HG03571 (cell line): ENCODE data around the gene NOTCH4.
"Not testable (repeated sequence)": the region's sequence is repeated elsewhere in the genome, so short reads cannot be mapped to it uniquely, and the experiment has no call there.

Experiments used
- ATAC-seq: cut with Tn5 transposase; IDR thresholded peaks from one replicate; pipeline ENCODE4 v1.9.1; 2021; ENCODE audit not compliant: unreplicated experiment

NOTCH4 gene

GRCh38 chr6:32220021-32220420 is 3.8 kb downstream of the NOTCH4 start:
- ATAC-seq, result no peak

- no peak for ATAC-seq
Observed at GRCh38 chr6:32218167-32218566, 5.7 kb downstream of the NOTCH4 start.

GRCh38 chr6:32216998-32217397 is 6.9 kb downstream of the NOTCH4 start:
- no peak for ATAC-seq

GRCh38 chr6:32216285-32216684 is 7.6 kb downstream of the NOTCH4 start:
- no peak for ATAC-seq

- ATAC-seq, result no peak
Observed at GRCh38 chr6:32215617-32216016, 8.2 kb downstream of the NOTCH4 start.

GRCh38 chr6:32214126-32214525 is 9.7 kb downstream of the NOTCH4 start:
- no peak for ATAC-seq

DNA sequence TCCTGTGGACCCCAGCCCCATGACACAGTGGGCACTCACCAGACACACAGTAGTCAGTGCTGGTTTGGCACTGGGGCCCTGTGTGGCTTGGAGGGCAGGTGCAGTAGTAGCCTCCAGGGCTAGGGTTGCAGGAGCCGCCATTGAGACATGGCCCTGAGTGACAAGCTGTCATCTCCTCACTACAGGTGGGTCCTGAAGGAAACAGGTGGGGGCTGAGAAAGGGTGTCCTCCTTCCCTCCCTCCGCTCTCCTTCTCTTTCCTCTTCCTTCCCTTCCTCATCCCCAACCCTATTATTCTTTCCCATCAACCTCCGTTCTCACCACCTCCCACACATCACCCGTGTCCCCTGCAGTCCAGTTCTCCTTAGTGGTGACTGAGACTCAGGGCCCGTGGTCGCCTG is 10.2 kb downstream of the NOTCH4 start:
- no peak for ATAC-seq

DNA sequence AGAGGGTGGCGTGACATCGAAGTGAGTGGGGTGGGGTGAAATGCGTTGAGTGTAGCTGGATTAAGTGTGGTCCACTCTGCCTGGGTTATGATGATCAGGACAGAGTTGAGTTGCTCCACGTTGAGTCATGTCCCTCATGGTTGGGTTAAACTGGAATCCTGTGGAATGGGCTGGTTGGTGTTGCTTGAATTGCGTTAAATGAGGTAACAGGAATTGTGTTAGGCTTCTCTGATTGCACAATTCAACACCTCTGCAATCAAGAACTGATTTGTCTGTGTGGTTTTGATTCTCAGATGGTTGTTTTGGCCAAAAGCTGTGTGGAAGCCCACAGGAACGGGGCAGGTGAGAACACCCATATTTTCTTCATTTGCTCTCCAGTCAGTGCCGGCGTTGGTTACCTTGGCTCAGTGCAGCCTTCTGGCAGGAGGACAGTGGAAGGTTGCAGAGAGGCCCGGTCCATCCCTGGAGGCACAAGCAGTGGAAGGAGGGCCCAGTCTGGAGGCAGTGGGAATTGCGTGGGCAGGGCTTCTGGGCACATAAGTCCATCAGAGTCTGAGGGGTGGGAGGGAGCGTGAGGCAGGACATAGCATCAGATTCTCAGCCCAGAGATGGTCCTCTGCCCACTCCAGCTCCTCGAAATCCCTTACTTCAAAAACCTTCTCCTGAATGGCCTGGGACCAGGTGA is 11.6 kb downstream of the NOTCH4 start:
- no peak for ATAC-seq

DNA sequence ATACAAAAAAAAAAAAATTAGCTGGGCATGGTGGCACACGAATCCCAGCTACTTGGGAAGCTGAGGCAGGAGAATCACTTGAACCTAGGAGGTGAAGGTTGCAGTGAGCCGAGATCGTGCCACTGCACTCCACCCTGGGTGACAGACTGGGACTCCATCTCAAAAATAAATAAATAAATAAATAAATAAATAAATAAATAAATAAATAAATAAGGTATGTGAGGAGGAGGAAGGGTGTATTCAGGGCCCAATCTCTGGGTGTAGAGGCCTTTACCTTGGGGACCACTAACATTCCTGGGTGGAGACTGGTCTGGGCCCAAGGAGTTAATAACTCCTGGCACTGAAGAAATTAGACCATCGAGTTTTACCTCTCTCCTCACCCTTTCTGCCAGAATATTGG is 12.4 kb downstream of the NOTCH4 start:
- not testable (repeated sequence) for ATAC-seq

DNA sequence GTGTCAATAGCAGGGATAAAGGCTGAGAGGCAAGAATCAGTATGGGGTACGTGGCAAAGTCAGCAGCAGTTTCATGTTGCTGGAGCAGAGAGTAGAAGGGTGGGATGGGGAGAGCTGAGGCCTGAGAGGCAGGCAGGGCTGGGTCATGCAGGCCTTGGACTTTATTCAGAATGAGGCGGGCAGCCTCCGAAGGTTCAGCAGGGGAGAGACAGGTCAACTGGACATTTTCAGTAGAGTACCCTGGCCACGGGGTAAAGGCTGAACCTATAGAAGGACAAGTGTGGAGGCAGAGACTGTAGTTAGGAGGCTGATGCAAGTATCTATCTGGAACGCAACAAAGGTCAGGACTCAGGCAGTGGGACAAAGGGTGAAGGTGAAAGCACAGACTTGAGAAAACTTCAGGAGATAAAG is 13.7 kb downstream of the NOTCH4 start:
- ATAC-seq, result no peak

GRCh38 chr6:32208996-32209395 is 14.9 kb downstream of the NOTCH4 start:
- ATAC-seq, result no peak

GRCh38 chr6:32204268-32204715 is 19.6 kb downstream of the NOTCH4 start:
- ATAC-seq, result no peak

DNA sequence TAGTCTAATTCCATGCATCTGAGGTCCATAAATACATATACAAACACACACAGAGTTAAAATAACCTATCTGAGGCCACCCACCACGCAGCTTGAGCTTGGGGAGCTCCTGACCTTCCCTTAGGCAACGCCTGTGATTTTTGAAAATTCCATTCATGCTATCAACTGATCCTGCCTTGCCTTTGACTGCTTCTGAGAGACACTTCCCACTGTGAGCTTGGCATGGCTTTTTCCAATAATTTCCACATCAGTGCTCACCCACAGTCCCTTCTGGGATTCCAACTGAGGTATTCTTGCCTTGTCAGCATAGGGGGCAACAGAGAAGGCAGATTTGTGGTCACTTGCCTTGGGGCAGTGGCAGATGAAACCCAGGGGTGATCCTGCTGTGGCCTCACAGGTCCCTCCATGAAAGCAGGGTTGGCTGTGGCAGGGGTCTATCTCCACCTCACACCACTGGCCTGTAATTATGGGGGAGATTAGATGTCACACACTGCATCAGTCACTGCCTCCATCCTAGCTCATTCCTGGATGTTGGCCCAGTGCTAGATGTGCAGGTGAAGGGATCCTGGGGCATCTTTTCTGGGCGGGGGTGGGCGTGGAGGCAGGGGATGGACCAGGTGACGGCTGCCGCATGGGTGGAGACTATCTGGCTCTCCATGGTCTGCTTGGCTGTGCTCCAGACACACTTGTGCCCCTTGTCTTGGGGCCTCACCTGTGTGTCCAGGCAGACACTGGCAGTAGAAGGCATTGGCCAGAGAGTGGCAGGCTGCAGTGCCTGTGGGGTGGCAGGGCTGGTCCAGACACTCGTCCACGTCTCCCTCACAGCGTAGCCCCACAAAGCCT is 20.2 kb downstream of the NOTCH4 start:
- ATAC-seq, result no peak

DNA sequence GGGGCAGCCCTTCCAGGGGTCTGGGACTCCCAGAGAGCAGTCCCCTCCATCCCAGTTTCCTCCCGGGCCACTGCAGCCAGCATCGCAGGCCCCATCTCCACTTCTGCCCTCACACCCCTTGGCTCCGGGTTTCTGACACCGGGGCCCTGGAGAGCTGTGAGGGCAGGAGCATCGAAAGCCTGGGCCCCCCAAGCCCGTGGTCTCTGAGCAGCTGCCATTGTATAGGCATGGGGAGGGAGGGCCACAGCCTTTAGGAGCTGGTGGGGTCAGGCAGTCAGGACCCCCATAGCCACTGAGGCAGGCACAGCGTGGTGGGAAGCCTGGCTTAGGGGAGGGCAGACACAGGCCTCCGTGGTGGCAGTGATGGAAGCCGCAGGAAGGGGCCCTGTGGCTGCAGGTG is 21.7 kb downstream of the NOTCH4 start:
- ATAC-seq, result no peak

- no peak for ATAC-seq
Observed at GRCh38 chr6:32200711-32201475, 23.0 kb downstream of the NOTCH4 start.

DNA sequence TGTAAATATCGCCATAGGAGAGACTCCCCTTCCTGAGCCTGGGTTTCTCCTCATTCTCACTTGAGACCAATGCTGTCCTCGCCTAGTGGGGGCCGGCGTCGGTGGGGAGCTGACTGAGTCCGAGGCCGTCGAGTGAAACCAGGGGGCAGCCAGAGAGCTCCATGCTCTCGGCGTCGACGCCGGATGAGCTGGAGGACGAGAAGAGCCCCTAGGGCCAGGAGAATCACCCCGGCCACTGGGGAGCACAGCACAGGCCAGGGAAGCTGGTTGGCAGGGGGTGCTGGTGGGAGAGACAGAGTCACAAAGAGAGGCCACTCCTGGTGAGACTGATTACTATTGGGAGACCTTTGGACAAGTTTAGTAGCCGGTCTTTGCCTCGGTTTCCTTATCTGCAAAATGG is 25.0 kb downstream of the NOTCH4 start:
- no peak for ATAC-seq

- no peak for ATAC-seq
Observed at GRCh38 chr6:32198345-32198696, 25.5 kb downstream of the NOTCH4 start.

DNA sequence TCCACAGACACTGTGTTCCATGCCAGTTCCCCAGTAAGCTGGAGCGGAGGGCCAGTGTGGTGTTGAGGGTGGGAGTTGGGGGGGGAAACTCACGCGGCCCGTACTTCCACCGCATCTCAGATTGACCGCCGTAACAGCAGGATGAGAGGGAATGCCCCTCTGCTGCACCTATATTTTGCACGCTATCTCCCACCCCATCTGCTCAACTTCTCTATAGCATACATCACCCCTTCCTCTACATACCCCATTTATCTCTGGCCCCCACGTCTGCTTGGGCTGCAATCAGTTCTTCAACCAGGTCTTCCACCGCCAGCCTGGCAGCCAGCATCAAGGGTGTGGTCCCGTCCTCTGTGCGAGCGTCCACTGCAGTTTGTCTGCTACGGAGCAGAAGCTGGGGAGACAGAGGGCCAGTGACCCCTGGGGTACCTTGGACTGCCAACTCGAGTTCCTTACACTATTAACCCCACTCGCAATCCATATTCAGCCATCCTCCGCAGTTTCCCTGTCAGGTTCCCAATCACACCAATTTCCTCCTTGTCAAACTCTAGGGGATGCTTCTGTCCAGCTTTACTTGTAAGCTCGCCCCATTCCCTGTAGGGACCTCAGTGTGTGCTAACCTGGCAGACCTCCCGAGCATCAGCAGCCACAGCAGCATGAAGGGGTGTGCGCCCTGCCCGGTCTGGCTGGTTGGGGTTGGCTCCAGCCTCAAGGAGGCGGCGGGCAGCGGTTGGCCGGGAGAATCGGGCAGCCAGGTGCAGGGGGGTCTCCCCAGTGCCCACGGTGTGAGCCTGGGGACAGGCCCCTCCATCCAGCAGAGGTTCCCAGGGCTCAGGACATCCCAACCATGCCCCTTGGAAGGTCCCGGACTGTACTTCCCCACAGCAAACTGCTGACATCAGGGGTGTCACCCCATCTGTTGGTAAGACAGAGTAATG is 26.9 kb downstream of the NOTCH4 start:
- no peak for ATAC-seq

DNA sequence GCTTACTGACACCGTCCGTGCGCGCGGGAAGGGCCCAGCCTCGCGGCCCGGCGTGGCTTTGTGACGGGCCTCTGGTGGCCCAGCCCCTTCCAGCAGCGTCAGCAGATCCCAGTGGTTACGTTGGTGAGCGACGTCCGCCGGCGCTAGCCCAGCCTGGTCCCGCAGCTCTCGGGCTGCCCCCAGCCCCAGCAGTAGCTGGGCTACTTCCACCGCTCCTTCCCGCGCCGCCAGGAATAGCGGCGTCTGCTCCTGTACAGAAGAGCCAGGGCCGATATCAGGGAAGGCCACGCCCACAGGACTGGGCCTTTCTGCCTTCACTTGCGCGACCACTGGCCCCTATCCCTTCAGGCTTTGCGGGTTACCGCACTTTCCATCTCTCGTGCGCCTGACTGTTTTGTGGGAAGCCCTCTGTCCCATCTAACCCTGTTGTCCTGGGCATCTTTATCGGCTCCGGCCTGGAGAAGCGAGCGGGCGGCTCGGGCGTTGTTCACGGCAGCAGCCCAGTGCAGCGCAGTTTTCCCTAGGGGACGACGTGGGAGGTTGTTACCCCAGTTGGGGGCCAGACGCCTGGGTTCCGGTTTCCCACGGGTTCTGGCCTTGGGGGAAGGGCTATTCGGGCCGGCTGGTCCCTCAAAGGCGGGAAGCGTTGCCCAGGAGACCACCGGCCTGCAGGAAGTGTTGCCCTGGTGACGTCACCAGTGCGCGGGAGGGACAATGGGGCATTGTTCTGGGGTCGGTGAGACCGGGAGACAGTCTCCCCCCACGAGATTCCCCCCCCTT is 27.8 kb downstream of the NOTCH4 start:
- ATAC-seq, result peak; percentile 70

- peak; percentile 67 for ATAC-seq
Observed at GRCh38 chr6:32195652-32195901, 28.3 kb downstream of the NOTCH4 start.
